Fibroblast of pulmonary artery (primary cell): ENCODE measurements around the gene ATP23.

Experiments used
- DNase-seq: peaks from one replicate; pipeline ENCODE4 v3.0.0-alpha.2; 2010; ENCODE audit warnings: low read depth
- H3K4me3 ChIP-seq: replicated peaks from 2 replicates; pipeline ENCODE4 v1.5.1; 2011; ENCODE audit warnings: low read depth, mild to moderate bottlenecking, control low read depth, low read length, moderate library complexity
- CTCF ChIP-seq: IDR thresholded peaks from 2 replicates; pipeline ENCODE4 v1.5.1; 2011; ENCODE audit warnings: mild to moderate bottlenecking, control low read depth, low read length, inconsistent platforms; ENCODE audit errors: missing control alignments

The ATP23 gene

GRCh38 chr12:57941165-57941894 lies at the start of gene ATP23:
Gene ATP23, plus strand, starts transcription at chr12:57941567. Its CDS starts 135 bp downstream, at chr12:57941702.
- no peak for TF ChIP-seq CTCF
- peak within 1 kb of the TSS; percentile 57 for H3K4me3 ChIP-seq
- peak; percentile 88 for DNase-seq

DNA sequence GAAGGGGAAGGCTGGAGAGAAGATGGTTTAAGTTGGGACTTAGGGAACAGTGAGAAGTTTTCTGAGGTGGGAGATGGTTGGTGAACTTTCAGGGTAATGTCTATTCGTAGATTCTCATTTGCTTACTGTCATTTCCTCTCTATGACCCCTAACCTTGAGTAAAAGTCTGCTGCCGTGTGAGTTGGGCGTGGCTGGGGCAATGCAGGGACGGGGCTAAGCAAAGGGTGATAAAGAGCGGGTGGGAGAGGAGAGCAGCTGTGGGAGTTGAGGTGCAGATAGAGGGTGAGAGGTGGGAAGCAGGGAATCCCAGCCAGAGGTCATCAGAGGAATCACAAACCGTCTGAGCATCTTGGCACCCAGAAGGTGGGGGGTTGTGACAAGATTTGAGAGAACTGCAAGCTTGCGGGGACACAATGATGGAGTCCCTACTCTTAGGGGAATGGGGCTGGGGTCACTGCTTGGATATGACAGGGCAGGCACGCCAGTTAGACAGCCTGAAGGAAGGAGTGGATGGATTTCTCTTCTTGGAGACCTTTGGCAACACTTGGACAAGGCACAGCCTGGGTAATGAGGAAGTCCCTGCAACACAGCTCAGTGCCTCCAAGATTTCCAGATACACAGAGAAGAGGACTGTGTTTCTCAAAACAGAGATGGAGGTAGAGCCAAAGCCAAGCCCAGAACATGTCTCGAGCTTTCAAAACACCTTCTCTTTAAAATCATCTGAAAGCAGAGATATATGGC lies 49.0 kb upstream of the ATP23 start:
- no peak for DNase-seq
- TF ChIP-seq CTCF = no peak

DNA sequence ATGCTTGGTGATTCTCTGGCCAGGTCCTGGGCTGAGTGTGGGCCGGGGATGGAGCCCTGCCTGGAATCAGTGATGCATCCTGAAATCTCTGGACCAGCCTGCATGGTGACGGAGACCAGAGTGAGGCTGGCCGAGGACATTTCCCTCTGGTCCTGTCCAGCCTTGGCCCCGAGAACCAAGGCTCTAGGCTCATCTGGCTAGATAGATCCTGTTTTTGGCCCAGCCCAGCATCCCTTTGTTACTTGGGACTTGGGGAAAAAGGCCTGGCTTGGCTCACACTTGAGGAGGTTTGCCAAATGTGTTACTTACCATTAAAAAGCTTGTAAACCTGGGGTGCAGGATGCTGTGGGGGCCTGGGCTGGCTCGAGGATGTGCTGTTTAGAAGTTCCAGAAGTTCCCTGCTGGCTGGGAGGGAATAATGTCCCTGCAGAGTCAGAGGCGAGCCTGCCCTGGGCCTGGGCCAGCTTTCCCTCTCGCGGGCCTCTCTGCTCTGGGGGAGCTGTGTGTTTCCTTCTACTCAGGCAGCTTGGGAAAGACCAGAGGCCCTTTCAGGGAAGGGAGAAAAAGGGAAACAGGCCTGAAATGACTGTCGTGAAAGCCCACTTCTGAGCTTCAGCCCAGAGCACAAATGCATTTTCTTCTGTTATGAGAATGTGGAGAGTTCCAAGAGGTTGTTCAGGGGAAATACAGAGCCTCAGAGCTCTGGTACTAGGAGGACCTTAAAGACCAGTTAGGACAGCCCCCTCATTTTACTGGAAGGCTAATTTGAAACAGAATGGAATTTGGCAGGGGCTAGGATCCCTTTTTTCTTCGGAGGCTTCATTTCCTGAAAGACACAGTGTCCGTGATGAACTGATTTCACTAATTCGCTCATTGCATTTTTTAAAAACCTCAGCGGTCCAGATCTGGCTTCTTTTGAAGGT lies 47.7 kb upstream of the ATP23 start:
- peak; percentile 97 for DNase-seq
- TF ChIP-seq CTCF = no peak
- H3K4me3 ChIP-seq = peak overlapping the region; percentile 35

More for the DNA sequence above, 49.0 kb upstream of the ATP23 start:
- H3K4me3 ChIP-seq = no peak overlapping the region

DNA sequence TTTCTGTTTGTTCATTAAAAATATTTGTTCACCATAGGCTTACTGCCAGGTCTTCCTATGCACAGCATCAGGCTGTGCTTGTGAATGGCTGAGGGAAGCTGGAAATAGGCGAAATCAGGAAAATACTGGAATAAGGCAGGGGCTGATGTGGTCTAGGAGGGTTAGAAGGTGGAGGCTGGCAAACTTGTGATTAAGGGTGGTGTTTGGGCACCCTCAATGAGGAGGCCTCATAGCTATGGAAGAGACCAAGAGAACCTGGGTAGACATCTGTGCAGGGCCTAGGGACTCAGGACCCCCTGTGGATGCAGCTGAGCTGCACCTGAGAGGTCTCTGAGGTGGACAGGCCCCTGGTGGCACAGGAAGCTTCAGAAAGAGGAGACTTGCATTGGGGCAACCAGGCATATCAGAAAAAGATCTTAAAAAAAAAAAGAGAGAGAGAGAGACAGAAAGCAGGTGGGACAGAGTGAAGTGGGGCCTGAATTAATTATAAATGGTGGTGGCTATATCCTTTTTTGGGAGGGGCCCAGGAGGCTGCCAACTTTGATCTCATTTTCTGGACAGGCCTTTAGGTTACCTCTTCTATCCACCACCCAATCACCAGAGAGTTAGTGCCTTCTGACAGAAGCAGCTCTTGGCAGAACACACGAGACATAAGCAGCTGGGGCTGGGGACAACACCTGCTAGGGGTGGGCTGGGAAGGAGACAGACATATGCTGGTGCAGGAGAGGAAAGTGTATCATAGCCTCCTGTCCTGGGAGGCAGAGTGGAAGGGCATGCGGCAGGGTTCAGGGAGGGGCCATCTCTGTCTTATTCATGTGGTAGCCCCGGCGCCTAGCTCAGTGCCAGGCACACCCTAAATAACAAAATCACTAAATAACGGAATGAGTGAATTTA lies 46.7 kb upstream of the ATP23 start:
- DNase-seq = no peak
- peak overlapping the region; percentile 35 for H3K4me3 ChIP-seq
- no peak for TF ChIP-seq CTCF

- DNase-seq = no peak
- TF ChIP-seq CTCF = no peak
- no peak overlapping the region for H3K4me3 ChIP-seq
These were observed 45.8 kb upstream of the ATP23 start for GRCh38 chr12:57895389-57896114.

DNA sequence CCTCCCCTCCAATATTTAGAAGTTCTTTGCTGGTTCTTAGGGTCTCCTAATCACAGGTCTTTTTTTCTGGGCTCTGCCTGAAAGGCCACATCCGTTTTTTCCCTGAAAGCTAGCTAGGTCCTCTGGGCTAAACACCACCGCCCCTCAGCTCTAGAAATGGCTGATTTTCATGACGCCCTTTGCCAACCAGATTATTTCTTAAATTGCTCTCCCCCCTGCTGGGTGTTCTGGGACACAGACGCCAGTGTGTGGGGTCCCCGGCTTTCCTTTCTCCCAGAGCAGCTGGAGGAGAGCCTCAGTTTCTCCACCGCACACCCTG lies 45.3 kb upstream of the ATP23 start:
- TF ChIP-seq CTCF = no peak
- DNase-seq = peak; percentile 45
- peak overlapping the region; percentile 32 for H3K4me3 ChIP-seq
